Stimulated activated CD8-positive, alpha-beta memory T cell treated with anti-CD3 and anti-CD28 coated beads, Interleukin-12 subunit alpha, Interleukin-12 subunit beta, amount 100 ng/mL, for 24 hours (primary cell): ENCODE data around the gene MATN1.

Experiments
- DNase-seq: peaks from one replicate; pipeline ENCODE4 v3.0.0-alpha.2; 2020; ENCODE audit errors: extremely low read depth

MATN1 gene

GRCh38 chr1:30745156-30745833, 21.9 kb upstream of the MATN1 start:
- DNase-seq: no peak

DNA sequence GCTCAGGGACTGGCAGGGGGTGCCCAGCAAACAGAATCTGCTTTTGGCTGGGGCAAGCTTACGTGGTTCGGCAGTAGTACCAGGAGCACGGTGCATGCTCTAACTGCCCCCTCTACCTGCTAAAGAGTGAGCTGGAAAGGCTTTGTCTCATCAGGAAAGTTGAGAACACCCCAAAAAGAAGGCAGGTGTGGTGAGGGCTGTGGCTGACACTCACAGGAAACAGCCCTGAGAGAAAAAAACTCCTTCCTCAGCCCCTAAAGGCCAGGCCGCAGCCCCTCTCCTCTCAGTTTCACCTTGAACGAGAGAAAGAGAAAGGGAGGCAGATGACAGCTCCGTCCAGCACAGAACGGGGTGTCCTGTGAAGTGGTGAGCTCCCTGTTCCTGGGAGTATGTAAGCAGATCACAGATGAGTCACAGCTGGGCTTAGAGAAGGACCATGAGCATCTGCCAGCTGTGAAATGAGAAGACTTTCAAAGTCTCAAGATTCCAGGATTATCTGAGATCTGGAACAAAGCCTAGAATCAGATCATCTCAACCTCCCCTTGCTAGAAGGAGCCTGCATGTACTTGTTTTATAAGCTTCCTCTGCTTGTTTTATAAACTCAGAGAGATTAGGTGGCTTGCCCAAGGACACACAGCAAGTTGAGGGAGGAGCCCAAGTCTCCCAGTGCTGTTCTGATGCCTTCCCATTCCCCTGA, 20.8 kb upstream of the MATN1 start:
- no peak for DNase-seq

DNA sequence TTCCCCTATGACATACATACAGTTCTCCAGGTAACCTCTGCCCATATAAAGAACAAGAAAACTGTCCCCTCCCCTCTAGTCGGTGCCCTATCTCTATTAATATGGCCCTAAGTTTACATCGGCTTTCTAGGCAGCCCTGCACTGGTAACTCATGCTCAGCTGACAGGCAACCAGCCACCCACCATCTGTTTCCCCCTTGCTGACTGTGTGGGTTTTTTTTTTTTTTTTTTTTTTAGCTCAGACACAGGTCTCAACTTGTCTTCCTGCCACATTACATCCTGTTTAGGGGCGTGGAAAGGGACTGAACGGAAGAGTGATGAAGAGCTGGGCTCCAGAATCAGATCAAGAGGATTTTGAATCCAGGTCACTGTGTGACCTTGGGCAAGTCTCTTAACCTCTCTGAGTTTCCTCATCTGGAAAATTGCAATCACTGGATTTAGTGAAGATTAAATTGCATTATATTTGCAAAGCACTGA, 20.2 kb upstream of the MATN1 start:
- peak; percentile 25 for DNase-seq

DNA sequence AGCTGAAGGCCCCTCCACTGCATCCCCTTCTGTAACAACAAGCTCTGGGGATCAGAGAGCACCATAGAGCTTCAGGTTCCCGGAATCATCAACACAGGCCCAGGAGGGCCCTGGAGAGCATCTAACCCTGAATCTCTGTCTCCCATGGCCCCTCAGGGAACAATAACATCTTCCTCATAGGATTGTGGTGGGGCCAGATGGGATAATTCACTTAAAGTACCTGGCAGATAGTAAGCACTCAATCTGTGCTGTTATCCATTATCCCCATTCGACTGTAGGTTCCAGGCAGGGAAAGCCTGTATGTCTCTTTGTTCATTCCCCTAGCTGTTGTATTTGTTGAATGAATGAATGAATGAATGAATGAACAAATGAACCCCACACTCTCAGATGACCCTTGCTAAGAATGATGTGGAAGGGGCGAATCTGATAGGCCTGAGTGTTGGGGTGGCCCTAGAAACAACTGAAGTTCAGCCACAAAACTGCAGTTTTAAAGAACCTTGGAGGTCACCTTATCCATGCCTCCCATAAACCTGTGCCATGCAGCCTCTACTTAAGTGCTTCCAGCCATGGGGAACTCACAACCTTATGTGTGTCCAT, 19.7 kb upstream of the MATN1 start:
- DNase-seq: no peak

DNA sequence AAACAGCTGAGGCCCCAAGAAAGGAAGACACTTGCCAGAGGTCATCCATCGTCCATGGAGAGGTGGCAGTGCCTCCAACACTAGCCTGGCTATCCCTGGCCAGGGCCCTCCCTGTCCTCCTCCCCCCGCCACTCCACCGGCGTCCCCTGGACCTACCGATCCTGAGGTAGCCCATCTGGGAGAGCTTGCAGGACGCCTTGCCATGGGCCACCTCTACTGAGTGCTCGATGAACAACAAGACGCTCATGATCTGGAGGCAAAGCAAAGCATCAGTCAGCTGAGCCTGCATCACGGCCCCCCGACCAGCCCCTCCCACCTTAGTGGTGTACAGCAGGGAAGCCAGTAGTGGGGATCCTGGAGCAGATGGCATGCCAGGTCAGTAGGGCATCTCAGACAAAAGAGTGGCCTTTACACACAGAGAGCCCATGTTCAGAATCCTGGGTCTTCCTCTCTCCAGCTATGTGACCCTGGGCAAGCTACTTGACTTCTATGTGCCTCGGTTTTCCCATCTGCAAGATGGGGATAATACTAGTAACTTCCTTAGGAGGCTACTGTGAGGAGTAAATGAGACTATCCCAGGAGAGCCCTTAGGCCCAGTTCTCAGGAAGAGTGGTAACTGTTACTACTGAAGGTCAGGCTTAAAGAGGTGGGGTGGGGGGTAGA, 19.0 kb upstream of the MATN1 start:
- no peak for DNase-seq

- DNase-seq: no peak
Measured at GRCh38 chr1:30741239-30741894, 18.0 kb upstream of the MATN1 start.

- no peak for DNase-seq
Measured at GRCh38 chr1:30740251-30741238, 17.2 kb upstream of the MATN1 start.

GRCh38 chr1:30739601-30740000, 16.2 kb upstream of the MATN1 start:
- no peak for DNase-seq

GRCh38 chr1:30738715-30739559, 15.6 kb upstream of the MATN1 start:
- no peak for DNase-seq

DNA sequence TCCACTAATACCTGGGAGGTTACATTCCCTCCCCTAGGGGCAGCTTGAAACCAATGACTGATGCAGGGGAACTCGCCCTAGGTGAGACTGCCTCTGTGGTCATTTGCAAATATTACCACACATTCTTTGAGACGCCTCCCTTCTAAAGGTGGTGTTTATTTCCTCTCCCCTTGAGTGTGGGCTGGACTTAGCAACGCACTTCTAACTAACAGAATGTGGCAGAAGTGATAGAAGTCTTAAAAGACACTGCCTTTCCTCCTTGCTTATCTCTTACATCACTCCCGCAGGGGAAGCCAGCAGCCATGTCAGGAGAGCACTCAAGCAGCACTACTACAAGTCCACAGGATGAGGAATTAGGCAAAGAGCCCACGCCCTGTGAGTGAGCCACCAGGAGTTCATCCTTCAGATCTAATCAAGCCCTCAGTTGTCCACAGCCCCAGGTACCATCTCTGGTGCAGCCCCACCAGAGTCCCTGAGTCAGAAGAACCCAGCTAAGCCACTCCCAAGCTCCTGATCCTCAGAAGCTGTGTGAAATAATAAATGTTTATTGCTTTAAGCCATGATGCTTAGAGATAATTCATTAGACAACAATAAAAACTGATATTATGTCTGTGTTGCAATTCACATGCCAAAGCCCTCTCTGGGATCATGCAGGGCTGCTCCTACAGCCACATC, 14.8 kb upstream of the MATN1 start:
- DNase-seq: no peak

DNA sequence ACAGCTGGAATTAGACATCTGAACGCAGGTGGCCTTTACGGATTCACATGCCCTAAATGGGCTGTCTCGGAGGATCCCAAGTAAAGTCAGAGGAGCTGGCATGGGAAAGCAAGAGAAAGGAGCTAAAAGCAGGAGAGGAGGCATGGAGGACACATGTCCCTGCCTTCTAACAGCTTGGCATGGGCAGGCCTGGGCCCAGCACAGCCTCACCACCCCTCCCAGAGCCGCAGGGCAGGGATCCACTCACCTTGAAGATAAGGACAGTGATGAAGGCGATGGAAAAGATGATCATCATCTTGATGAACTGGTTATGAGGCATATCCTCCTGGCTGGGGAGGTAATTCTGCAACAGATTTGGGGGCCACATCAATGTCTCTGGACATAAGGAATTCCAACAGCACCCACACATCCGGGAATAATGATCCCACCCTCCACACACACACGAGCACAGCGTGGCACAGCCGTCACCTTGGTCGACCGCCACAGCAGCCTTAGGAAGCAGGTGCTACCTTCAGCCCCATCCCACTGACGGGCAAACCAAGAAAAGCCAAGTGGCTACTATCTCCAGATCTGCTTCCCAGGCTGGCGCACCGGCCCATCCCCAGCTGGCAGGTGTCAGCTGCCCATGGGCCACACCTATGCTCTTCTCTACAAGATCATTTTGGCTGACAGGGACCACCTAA, 14.1 kb upstream of the MATN1 start:
- DNase-seq: no peak

DNA sequence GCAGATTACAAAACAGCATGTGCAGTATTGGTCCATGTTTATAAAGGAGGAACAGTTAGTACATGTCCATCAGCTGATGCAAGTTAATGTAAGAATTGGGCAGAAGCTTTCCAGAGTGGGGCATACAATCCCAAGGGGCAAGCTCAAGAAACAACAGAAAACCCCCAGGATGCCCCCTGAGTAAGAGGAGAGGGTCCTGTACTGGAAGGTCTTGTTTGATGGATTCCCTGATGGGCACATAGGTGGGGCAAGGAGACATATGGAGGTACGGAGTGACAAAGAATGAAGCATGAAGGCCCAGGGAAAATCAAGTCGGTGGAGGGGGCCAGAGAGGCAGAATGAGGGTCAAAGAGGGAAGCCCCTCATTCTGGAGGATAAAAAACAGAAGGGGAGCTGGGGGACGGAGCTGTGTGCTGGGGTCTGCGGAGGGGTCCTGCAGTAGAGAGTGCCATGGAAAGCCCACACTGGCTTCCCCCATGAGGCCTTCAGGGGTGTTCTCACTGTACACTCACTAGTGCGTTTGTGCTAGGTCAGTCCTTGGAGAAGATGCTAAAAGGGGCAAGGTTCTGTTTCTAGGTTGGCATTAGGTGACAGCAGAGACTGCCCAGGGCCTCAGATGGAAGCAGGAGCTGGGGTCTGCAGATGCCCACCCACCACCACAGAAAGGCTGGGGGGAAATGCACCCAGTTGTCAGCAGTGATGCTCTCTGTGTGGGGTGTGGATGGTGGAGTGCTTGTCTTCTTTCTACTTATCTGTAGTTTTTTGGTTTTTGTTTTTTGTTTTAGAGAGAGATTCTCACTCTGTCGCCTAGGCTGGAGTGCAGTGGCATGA, 12.5 kb upstream of the MATN1 start:
- DNase-seq: no peak

- no peak for DNase-seq
Measured at GRCh38 chr1:30735124-30735523, 11.7 kb upstream of the MATN1 start.

GRCh38 chr1:30734580-30734979, 11.2 kb upstream of the MATN1 start:
- no peak for DNase-seq

GRCh38 chr1:30734106-30734505, 10.7 kb upstream of the MATN1 start:
- DNase-seq: no peak

DNA sequence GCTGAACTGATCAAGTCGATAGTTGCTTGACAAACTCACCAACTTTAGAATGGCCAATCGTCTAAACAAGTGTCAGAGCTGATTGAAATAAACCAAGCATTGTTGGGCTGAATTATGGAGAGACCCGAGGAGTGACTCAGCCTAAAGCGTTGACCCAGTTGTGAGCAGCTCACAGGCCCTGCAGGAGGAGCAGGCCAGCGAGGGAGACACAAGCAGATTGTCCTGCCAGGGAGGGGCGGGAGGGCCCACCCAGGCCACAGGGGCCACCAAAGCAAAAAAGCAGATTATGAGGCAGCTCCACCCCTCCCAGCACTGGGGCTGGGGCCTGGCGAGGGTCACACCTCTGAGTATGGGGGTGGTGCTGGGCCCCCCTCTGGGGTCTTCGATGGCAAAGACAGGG, 10.1 kb upstream of the MATN1 start:
- DNase-seq: no peak

DNA sequence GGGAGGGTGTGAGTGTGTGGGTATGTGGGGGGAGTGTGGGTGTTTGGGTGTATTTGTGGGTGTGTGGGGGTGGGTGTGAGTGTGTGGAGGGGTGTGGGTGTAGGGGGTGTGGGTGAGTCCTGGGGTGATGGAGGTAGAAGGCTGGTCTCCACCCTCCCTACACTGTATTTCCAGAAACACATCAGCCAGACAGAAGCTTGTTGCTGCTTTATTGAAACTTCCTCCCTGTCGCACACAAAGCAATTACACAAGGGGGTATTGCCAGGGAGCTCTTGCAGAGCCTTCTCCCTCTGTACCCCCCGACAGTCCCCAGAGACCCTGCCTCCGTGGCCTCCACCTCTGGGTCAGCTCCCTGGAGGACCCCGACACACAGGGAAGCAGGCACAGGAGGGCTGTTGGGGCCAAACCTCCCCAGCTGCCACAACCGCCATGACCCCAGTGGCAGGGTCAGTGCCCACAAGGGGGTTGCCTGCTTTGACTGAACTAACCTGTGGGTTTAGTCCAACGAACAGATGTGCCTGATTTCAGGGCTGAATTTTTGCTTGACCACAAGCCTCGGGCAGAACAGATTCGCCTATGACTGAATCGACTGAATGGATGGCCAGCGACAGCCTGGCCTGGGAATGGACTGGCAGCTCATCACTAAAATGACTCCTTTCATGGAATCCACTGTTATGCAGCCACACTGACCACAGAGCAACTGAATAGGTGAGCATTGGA, 9.1 kb upstream of the MATN1 start:
- DNase-seq: no peak
